HG03060 (cell line): ENCODE measurements around the gene LHFPL3.
"Not testable (repeated sequence)": the region's sequence is repeated elsewhere in the genome, so short reads cannot be mapped to it uniquely, and the experiment has no call there.

Source experiments
- ATAC-seq: cut with Tn5 transposase; IDR thresholded peaks from one replicate; pipeline ENCODE4 v1.9.1; 2021; ENCODE audit warnings: low read depth, moderate number of reproducible peaks; ENCODE audit not compliant: unreplicated experiment

Gene LHFPL3

GRCh38 chr7:104328296-104328969, at the start of gene LHFPL3:
LHFPL3 (plus strand) TSS chr7:104328603.
- ATAC-seq: no peak

- not testable (repeated sequence) for ATAC-seq
Observed at GRCh38 chr7:104281685-104282084, 46.7 kb upstream of the LHFPL3 start.

- no peak for ATAC-seq
Observed at GRCh38 chr7:104286839-104287238, 41.6 kb upstream of the LHFPL3 start.

GRCh38 chr7:104288137-104288536, 40.3 kb upstream of the LHFPL3 start:
- no peak for ATAC-seq

GRCh38 chr7:104294291-104294690, 34.1 kb upstream of the LHFPL3 start:
- no peak for ATAC-seq

GRCh38 chr7:104296266-104296665, 32.1 kb upstream of the LHFPL3 start:
- ATAC-seq: no peak

GRCh38 chr7:104296900-104297299, 31.5 kb upstream of the LHFPL3 start:
- no peak for ATAC-seq

- ATAC-seq: no peak
Observed at GRCh38 chr7:104299323-104299722, 29.1 kb upstream of the LHFPL3 start.

GRCh38 chr7:104299777-104300176, 28.6 kb upstream of the LHFPL3 start:
- no peak for ATAC-seq

GRCh38 chr7:104306793-104307192, 21.6 kb upstream of the LHFPL3 start:
- no peak for ATAC-seq

- ATAC-seq: no peak
Observed at GRCh38 chr7:104317948-104318629, 10.3 kb upstream of the LHFPL3 start.

GRCh38 chr7:104327534-104327933, 869 bp upstream of the LHFPL3 start:
- ATAC-seq: no peak

GRCh38 chr7:104327938-104328295, 486 bp upstream of the LHFPL3 start:
- ATAC-seq: no peak

- no peak for ATAC-seq
Observed at GRCh38 chr7:104328970-104329825, 795 bp downstream of the LHFPL3 start.

GRCh38 chr7:104341546-104341945, 13.1 kb downstream of the LHFPL3 start:
- no peak for ATAC-seq

GRCh38 chr7:104352736-104353135, 24.3 kb downstream of the LHFPL3 start:
- no peak for ATAC-seq

- no peak for ATAC-seq
Observed at GRCh38 chr7:104357166-104357565, 28.8 kb downstream of the LHFPL3 start.

GRCh38 chr7:104358446-104359132, 30.2 kb downstream of the LHFPL3 start:
- ATAC-seq: no peak

GRCh38 chr7:104362756-104363155, 34.4 kb downstream of the LHFPL3 start:
- no peak for ATAC-seq

- no peak for ATAC-seq
Observed at GRCh38 chr7:104363355-104363754, 35.0 kb downstream of the LHFPL3 start.

GRCh38 chr7:104366390-104366789, 38.0 kb downstream of the LHFPL3 start:
- ATAC-seq: no peak
